ENCODE results near the gene CALY.

Gene CALY

DNA sequence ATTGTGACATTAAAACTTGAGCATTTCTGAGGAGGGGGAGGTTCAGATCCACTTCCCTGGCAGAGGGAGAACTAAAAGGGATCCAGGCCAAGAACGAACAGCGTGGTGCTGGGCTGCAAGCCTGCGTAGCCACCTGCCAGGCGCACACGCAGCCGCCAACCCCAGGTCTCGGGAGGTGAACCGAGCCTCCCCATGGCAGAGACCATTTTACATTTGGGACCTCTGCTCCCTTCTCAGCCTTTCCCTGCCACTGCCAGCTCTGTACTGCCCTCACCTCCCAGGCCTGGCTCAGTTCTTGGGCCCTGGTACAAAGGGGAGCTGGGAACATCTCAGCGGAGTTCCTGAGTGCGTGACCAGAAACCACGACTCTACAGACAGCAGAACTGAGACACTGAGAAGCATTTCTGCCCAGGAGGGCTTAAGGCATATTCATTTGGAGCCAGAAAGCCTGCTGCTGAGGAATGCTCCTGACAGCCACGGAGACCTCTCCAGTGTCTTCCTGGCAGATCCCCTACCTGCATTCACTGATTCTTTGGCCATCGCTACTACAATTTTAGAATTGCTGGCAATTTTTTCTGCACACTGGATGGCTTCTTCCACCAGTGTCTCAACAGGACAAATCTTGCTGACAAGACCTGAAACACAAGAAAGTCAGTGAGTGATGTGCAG lies 28.9 kb upstream of the CALY start:
- no peak for DNase-seq

DNA sequence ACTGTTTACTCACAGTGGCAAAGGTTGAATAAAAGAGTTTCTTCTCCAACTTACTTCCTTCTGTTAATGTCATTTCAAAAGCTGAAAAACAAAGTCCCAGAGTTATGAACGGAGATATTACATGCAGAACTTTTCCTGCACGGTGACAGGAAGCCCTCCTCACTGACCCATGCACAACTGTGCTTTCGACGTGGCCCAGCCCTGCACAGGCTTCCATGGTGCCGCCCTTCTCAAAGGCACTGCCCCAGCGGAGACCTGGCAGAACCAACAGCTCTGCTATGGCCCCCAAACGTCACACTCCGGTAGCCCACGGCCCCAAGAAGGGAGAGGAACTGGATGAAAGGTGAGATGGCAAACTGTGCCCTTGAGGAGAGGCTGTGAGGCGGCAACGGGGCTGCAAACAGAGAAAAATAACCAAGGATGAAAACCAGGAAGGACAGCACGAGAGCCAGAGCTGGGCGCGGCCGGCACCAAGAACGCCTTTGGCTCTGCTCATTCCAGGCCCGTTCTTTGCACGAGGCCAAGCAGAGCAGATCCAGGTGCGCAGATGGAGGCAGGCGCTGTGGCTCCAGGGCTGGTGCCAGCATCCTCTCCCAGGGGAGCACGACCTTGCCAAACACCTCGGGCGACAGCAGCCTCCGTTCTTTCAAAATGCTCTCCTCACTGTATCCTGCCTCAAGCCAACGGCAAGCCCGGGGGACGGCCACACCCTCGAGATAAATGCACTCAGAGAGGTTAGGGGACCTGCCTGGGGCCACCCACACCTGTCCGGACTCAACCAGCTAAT lies 28.1 kb upstream of the CALY start:
- DNase-seq = no peak

DNA sequence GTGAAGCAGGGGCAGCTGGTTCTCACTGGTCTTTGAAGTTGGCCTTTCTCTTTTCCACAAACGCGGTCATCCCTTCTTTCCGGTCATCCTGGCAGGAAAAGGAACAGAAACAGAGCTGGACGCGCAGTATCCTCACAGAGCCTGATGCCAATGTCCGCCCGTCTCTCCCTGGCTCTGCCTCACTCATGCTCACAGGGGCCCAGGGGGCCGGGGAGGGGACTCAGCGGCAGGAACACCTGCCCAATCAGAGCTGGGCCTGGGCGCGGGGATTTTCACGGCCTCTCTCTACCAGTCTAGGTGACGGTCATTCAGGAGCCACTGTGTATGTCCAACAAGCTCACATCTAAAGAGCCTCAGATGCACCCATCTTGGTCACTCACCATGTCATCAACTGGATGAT lies 26.1 kb upstream of the CALY start:
- no peak for DNase-seq

DNA sequence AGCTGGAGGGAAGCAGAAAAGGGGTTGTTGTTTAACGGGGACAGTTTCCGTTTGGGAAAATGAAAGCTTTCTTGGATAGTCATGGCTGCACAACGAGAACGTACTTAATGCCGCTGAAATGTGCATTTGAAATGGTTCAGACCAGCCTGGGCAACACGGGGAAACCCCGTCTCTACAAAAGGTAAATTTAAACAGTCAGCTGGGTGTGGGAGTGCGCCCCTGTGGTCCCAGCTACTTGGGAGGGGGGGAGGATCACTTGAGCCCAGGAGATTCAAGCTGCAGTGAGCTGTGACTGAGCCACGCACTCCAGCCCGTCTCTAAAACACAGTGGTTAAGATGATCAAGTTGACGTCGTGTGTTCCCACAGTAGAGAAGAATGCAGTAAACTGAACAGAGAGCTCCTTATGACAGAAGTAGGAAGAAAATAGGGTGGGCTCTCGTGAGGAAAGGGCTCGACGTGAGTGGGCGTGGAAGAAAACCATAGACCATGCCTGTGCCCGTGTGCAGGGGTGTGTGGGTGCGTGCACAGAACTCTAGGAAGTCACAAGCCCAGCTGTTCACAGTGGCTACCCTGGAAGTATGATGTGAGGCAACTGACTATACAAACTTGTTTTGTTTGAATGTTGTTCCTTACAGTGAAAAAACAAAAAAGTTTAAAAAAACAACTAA lies 25.2 kb upstream of the CALY start:
- DNase-seq = no peak

DNA sequence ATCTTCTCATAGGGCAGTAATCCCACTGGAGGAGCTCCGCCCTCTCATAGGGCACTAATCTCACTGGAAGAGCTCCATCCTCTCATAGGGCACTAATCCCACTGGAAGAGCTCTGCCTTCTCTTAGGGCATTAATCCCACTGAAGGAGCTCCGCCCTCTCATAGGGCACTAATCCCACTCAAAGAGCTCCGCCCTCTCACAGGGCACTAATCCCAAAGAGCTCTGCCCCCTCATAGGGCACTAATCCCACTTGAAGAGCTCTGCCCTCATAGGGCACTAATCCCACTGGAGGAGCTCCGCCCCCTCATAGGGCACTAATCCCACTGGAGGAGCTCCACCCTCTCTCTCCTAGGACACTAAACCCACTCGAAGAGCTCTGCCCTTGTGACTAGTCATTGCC lies 24.5 kb upstream of the CALY start:
- DNase-seq = no peak

DNA sequence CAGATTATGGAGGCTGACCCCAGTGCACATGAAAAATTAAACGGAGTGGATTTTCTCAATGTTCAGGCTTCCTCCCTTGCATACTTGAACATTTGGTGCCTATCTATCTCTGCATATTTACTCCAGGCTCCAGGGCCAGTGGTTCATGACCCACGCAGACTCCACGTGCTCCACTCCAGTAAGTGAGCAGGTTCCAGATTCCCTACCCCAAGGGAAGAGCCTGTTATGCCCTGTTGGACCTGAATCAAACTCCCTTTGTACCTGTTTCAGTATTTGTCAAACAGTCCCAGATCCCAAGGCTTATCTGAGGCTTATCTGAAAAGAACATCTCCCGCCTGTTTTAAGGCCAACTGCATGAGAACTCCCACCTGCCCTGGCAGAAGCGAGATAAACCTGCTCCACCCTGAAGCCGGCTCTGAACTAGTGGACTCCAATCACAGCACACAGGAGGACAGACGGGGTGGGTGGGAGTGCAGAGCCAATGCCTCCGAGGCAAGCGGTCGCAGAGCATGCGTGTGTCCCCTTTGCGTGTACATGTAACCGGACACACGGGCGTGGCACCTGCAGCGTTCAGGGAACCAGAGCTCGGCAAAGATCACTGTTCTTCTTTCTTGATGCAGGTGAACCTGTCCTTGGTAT lies 23.4 kb upstream of the CALY start:
- no peak for DNase-seq

DNA sequence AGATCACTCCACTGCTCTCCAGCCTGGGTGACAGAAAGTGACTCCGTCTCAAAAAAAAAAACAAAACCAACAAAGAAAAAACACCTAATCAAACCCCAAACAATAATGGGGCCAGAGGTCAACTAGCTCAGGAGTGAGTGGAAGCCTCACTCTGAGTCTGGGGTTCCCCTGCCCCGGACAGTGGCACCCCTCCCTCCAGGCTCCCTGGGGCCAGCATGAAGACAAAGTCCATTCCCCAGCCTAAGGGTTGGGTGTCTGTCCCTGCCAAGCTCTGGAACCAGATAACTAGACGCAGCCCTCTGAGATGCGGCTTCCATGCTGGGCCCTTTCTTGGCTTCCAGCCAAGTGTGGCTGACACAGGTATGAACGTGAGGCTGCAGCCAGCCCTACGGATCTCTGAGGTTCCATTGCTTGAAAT lies 22.9 kb upstream of the CALY start:
- DNase-seq = peak; percentile 42

DNA sequence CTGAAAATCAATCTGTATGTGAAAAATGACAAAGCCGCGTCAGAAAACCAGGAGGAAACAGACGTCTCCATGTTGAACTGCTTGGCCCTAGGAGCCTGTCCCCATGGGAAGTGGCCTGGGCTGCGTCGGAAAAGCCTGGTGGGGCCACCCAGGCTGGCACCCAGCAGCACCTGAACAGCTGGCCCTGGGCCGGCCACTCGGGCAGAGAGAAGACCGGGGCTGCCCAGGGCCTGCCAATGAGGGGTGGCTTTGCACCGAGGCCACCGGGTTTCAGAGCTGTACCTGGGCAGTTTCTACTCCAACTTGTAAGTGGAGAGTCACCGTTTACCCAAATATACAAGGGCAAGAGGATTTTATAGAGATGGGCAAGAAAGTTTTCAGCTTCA lies 22.2 kb upstream of the CALY start:
- DNase-seq = no peak

DNA sequence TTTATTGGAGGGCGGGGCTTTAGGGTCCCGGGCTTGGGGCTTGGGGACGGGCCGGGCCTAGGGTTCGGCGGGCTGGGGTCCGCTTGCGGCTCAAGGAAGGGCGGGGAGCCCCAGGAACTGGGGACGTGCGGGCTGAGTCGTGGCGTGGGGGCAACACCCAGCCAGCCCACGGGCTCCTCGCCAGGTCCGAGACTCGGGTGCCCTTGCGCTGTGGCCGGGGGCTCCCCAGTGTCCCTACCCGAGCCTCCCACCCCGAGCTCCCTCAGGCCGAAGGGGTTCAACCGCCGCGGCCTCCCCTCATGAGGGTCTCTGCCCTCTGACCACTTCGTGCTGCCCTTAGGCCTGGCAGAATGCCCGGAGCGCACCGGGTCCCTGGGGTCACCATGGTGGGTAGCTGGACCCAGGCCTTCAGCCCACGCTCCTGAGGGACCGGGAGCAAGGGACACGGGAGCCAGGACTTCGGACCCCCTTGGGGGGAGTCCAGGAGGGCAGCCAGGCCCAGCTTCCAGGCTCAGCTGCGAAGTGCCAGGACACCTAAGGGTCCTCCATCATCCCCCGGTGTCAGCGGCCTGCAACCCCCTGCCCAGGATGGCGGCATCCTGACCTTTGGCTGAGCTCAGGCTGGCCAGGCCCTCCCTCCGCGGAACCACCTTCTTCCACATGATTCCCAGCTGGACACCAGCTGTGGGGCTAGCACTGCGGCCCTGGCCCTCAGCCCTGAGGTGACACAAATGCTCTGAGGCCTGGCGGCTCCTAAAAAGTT lies 21.6 kb upstream of the CALY start:
- no peak for DNase-seq

DNA sequence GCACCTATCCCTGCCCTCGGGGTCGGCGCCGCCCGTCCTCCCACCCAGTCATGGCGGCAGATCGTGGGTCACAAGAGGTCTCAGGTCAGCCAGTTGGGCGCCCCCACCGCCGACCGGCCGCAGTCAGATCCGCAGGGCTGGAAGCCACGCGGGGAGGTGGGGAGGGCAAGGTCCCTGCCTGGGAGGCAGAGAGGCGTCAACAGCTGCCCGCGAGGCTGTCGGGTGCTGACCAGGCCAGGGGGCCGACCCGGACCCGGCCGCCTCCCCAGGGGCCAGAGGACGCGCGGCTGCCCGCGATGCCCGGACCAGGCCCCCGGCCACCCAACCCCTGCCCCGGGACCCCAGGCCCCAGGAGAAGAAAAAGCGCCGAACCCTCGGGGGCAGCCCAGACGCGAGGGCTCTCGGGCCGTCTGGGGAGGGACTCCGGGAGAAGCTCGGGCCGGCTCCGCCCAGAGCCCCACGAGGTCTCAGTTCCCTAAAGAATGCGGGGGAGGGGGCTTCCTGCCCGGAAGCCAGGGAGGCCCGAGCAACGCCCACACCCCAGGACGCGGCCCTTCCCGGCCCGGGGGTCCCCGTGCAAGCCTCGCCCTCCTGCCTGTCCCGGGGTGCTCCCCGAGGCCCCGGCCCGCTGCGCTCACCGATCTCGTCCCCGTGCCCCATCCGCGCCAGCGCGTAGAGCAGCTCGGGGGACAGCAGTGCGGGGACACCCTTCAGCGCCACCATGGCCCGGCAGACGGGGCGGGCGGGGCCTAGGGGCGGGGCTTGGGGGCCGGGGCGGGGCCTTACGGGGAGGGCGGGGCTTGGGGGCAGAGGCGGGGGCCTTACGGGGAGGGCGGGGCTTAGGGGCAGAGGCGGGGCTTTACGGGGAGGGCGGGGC lies 20.8 kb upstream of the CALY start, which contains the start of gene FUOM:
Gene FUOM (minus strand): TSS at position 735 of the 877 bp plus-strand sequence. CDS start 12 bp downstream, at position 723.
- DNase-seq = peak; percentile 79

DNA sequence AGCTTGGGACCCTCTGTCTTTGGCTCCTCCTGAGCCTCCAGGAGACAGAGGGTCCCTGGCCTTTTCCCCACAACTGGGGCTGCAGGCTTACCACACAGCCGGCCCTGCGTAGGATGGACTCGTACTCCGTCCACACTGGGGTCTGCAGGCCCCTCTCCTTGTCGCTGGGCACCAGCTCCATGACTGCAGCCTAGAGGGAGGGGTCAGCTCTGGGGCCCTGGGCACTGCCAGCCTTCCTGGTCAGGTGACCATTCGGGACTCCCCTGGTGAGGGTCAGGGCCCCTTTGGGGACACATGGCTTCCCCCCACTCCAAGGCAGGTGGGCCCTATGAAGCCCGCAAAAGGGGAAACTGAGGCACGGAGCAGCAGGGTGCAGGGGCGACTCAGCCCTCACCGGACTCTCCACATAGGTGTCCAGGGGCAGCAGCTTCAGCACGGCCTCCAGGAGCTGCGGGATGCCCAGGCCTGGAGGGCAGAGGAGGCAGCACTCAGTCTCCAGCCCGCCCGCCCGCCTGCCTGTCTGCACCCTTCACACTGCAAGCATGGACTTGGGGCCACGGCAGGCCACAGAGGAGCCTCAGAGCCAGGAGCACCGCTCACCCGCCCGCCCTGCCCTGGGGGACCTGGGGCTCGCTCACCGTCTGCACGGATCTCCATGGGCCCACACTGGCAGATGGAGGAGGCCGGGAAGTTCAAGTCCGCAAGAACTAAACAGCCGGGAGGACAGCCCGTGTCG lies 20.0 kb upstream of the CALY start:
- DNase-seq = no peak

DNA sequence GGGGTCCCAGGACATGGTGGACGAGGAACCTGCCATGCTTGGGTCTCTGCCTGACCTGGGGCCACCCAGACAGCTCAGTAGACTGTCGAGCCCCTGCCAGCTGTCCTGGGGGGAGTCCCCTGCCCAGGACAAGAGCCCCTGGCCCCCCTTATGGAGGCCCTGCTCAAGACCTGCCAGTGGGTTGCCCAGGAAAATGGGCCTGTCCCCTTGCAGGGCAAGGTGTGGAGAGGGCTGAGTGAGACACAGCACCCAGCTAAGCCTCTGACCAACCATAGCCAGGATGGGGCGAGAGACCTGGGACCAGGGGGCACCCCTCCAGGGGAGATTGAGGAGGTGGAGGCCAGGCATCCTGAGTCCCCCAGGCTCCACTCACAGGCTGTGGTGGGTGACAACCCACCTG lies 19.3 kb upstream of the CALY start:
- DNase-seq = no peak

DNA sequence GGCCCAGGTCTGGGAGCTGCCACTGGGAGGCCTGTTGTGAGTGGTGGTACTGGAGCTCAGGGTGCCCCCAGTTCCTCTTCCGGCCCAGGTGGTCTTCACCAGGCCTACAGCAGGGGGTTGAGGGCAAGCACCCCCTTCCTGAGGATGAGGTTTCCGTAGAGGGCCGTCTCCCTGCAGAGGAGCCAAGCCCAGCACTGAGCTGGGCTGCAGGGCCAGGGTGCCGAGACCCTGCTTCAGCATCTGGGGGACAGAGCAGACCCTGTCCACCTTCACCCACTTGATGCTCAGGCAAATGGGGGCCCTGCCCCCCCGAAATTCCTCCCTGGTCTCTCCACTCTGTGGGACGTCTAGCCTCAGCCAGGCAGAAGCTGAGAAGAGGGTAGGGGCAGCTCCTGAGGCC lies 18.6 kb upstream of the CALY start:
- no peak for DNase-seq

DNA sequence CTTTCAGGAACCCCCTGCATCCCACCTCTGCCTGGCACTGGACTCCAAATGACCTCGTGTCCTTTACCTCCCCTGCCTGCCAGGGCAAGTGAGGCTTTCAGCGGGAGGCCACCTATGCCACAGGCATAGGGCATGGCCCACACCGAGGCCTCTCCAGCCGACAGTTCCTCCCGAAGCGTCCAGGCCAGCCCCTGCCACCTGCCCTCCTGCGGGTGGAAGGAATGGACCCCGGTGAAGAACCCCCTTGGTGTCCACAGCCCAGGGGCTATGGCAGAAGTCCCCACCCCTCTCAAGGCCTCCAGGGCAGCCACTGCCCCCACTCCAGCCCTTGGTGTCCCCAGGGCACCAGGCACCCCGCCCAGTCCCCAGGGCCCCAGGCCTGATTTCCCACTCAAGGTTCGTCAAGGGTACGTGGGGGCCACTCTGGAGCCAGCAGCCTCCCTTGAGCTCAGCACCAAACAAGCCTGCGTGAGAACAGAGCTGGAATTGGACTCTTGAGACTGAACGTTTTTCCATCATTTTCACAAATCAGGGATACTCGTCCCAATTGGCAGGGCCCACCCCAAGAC lies 18.1 kb upstream of the CALY start:
- DNase-seq = no peak

DNA sequence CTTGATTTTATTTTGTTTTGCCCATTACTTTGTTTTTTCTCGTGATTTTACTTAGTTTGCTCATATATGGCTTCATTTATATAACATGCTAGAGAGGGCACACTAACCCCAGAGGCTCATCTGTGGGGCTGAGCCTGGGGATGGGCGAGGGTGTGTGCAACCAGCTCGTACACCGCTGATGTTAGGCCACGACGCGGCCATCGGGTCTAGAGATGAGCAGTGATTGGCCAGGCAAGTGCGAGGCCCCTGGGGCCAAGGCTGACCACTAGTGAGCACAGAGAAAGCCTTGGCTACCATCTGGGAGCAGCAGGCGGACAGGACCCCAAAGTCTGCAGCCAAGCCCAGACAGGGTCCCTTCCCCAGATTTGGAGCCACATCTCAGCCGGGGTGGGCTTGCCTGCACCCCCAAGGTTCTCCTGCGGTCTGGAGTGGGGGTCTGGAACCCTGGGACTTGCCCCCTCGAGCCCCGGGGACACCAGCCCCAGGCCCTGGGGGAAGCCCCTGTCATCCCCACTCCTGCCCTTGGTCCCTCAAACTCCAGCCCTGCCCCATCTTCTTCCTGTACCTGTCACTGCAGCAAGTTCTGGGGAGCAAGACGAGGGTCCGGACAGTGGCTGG lies 17.4 kb upstream of the CALY start:
- DNase-seq = no peak

DNA sequence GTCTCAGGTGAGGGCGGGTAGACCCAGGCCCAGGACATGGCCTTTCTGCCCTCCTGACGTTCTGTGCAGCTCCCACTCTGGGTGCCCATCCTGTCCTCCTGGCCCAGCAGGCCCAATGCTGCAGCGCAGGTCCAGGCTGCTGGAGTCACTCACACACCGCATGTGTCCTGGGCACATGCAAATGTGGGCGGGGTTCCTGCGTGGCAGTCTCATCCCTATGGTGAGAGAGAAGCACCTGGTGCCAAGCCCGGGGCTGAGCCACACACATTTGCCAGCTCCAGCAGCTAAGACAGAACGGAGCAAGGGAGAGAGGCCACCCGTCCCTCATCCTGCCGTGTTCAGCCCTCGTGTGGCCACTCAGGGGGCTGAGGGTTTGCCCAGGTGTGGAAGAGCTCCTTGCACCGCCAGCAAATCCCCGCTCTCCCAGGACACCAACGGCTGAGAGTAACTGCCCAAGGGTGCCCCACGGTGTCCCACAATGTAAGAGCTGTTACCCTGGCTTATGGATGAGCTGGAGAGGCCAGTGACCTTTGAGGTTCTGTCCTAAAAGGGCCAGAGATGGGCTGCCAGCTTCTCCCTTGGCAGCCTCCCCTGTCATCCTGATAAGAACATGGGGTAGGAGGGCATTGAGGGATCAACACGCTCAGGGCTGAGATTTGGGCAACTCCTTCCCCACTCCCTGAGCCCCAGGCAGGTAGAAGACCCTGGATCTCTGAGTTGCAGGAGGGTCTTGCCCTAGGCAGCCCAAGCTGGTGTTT lies 16.7 kb upstream of the CALY start:
- no peak for DNase-seq

DNA sequence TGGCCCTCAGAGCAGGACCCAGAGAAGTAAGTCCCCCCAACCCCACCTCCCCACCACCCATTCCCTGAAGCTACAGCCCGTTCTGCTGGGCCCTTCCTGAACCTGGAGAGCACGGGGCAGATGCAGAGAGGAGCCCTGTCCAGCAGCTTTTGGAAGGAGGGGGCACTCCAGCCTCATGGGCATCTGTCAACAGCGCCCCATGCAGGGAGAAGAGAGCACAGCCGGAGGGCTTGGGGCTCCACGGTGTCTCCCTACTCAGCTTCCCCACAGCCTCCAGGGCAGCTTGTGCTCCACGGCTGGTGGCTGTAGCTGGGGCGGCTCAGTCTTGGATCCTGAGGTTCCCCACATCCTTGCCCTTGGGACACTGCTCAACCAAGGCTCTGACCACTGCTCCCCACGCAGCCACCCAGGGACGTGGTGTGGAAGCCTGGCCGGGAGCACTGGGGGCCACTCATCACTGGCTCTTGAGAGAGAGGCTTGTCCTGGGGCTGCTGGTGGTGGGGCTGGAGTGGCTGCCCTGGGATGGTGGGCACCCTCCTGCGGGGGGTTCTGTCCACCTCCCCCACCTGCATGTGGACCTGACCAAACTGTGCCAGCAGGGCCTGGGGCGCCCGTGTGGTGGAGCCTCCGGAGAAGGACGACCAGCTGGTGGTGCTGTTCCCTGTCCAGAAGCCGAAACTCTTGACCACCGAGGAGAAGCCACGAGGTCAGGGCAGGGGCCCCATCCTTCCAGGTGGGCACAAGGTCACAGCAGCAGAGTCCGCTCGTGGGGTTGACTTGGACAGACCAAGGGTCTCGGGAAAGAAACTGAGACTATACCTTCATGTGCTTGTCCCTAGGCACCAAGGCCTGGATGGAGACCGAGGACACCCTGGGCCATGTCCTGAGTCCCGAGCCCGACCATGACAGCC lies 15.0 kb upstream of the CALY start:
- DNase-seq = no peak

DNA sequence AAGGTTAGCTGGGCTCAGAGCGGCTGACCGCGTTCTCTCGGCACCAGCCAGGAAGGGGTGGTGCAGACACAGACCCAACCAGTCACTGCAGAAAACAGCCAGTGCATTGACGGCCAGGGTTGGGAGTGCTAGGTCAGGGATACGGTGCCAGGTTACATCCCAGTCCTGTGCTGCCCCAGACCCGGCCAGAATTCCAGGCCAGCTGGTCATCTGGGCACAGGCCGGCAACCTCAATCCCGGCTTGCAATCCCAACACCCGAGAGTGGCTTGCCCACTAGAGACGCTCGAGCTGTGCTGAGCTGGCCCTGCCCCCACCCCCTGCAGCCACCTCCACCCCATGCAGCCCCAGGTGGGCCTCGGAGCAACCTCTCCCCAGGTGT lies 14.2 kb upstream of the CALY start:
- no peak for DNase-seq
